AML-193 (cell line): Measurements from ENCODE around the gene MARCHF4.
A peak's percentile ranks its signal among the peaks of the same experiment; 100 is the strongest.

ENCODE experiments used
- DNase-seq, 2 experiments: peaks; one replicate each; lab custom pipeline; 2025; lab: John Stamatoyannopoulos, UW

MARCHF4 gene, protein sequence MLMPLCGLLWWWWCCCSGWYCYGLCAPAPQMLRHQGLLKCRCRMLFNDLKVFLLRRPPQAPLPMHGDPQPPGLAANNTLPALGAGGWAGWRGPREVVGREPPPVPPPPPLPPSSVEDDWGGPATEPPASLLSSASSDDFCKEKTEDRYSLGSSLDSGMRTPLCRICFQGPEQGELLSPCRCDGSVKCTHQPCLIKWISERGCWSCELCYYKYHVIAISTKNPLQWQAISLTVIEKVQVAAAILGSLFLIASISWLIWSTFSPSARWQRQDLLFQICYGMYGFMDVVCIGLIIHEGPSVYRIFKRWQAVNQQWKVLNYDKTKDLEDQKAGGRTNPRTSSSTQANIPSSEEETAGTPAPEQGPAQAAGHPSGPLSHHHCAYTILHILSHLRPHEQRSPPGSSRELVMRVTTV

DNA sequence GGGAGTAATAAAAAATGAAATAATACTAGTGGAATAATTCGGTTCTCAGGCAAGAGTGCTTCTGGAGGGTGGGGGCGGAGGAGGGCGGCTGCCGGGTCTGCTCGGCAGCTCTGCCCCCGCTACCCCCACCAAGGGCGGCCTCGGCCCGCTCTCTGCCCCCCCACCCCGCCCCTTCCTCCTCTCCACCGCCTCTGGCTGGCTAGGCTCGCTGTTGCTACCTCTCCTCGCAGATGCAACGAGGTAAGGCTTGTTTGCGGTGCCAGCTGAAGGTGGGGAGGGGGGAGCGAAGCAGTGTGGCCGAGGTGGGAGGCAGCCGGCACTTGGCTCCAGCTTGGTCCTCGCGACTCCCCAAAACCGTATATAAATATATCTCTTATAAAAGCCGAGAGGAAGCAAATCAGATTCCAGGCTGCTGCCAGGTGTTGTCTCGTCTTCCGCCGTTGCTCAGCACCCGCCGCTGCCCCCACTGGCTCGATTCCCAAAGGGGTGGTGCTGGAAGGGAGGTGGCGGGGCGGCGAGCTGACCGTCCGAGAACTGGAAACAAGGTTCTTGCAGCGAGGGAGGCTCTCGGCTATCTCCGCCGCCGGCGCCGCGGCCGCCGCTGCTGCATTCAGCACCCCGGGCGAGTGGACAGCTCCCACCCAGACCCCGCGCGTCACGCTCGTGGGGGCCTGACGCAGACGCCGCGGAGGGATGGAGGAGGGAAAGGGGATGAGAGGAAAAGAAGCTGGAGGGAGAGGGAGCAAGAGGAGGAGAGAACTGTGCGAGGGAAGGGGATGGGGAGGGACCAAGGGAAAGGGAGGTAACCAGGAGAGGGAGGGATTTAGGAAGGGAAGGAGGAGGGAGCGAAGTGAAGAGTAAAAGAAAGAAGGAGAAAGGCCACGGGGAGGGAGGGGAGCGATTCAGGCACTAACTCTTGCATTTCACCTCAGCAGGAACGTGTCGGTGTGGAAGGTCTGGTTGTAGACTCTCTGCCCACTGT is at the start of gene MARCHF4:
TSS of gene MARCHF4 (minus strand) at position 763 of the 982 bp plus-strand sequence. CDS start 2,223 bp downstream, outside the sequence.
- no peak for DNase-seq

DNA sequence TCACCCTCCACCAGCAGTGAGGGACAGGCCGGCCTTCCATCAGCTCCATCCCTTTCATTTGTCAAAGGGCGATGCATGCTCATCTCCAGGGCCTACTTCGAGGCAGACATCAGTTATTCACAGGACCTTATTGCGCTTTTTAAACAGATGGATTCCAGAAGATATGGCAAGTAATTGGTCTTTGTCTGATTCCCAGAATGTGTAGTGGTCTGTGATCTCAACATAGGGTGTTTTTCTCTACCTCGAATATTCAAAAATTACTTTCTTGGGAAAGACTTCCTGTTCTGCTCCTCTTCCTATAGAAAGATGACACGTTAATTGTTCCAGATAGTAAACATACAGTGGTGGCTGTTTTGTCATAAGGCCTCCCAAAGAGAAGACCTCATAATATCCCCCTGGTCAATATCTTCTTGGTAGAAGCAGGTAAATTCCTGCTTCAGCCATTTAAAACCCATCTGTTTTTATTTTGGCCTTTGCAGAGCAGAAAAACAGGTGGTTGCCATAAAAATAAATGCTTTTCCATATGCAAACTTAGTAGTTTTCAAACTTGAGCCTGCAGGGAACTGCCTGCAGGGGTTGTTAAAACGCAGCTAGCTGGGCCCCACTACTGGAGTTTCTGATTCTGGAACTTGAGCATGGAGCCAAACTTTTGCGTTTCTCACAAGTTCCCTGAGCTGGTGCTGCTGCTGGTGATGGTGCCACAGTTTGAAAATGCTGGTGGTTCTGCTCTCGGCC is 48.3 kb upstream of the MARCHF4 start:
- DNase-seq: no peak

GRCh38 chr2:216418981-216419380 is 46.7 kb upstream of the MARCHF4 start:
- DNase-seq: no peak

GRCh38 chr2:216416571-216417307 is 44.5 kb upstream of the MARCHF4 start:
- DNase-seq: no peak

GRCh38 chr2:216415541-216415940 is 43.3 kb upstream of the MARCHF4 start:
- DNase-seq: no peak

DNA sequence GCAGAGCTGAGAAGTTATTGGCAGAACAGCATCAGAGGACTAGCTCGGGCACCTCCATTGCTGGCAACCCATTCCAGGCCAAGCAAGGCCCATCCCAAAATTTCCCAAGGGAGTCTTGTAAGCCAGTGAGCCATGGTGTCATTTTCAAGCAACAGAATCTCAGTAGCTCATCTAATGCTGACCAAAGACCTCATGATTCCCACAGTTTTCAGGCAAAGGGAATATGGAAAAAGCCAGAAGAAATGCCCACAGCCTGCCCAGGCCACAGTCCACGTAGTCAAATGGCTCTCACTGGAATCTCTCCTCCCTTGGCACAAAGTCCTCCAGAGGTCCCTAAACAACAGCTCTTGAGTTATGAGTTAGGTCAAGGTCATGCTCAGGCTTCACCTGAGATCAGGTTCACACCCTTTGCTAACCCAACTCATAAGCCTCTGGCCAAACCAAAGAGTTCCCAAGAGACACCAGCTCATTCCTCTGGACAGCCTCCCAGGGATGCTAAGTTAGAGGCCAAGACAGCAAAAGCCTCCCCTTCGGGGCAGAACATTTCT is 42.6 kb upstream of the MARCHF4 start:
- no peak for DNase-seq

GRCh38 chr2:216413882-216414281 is 41.6 kb upstream of the MARCHF4 start:
- DNase-seq: no peak

DNA sequence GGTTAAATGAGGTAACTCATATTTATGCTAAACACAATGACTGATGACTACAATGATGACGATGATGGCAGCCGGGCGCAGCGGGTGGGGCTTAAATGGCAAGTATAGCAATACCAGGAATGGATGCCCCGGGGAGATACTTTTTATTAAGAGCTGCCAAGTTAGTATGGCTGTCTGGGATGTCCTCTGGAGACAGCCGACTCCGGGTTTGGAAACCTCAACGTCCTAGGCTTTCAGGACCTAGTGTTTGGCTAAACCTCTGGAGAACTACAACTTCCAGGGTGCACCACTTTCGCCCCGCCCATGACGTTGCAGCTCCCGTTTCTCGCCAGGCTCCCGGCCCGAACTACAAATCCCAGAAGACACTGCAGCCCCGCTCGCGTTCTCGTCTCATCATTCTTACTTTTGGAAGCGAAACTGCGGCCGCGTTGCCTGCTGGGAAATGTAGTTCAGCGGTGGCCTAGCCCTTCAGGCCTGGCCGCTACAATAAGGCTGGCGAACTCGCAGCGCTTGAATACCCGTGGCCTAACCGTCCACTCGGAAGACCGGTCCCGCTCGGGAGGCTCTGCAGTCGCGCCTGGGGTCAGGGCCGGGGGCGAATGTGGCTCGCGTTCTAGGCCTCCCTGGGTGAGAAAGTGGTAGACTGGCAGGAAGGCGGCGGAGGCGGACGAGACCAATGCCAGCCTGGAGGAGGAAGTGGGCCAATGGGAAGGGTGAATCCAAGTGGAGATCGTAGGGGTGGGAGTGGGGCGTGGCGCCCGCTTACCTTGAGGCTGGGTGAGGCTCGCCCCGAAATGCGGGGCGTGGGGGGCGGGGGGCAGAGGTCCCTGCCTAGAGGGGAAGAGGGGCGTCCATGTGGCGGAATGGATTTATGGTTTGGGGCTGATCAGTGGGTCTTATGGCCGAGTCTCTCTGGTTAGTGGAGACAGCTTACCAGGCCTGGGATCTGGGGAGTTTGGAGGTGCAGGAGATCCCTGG is 40.0 kb upstream of the MARCHF4 start, which contains the start of gene SMARCAL1:
TSS of gene SMARCAL1 (plus strand) at position 463 of the 978 bp plus-strand sequence. CDS start 2,221 bp downstream, outside the sequence.
- peak; percentile 97 to 98 for DNase-seq

DNA sequence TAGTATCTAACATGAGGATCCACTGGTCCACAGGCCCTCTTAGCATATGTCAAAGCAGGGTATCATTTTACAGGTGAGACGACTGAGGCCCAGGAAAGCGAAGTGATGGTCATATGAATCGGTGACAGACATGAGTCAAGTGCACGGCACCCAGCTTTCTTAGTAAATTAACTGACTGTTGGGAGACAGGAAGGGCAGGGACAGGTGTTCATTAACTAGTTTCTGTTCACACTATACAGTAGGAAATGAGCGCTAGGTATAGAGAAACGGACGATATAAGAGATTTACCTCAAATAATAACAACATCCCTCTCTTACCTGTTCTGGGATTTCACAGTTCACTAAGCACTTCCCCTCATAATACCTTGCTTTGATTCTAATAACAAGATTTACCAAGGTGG is 38.3 kb upstream of the MARCHF4 start:
- no peak for DNase-seq

DNA sequence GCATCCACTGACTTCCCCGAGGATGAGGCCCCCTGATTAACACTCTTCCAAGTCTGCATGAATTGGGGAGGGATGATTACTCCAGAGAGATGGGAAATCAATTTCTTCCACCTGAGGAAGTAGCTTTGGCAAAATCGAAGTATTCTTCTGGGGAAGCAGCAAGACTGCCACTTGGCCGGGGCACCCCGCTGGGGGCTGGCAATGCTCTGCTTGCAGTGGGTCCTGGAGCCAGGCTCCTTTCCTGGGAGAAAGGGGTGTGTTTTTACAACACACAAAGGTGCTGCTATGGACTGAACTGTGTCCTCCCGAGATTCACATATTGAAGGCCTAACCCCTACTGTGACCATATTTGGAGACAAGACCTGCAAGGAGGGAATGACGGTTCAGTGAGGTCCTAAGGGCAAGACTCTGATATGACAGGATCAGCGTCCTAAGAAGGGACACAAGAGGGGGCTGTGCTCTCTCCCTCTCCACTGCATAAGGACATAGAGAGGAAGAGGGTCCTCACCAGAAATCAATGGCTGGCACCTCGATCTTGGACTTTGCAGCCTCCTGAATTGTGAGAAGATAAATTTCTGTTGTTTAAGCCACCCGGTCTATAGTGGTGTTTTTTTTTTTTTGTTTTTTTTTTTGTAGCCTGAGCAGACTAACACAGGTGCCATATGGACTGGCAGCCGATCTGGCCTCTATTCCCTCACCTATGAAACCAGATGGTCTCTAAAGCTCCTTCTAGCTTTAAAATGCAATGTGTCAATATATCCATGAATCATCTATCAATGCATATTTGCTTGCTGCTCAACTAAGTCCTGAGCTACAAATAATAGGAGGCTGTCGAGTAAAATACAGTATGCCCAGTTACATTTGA is 36.4 kb upstream of the MARCHF4 start:
- DNase-seq: no peak

DNA sequence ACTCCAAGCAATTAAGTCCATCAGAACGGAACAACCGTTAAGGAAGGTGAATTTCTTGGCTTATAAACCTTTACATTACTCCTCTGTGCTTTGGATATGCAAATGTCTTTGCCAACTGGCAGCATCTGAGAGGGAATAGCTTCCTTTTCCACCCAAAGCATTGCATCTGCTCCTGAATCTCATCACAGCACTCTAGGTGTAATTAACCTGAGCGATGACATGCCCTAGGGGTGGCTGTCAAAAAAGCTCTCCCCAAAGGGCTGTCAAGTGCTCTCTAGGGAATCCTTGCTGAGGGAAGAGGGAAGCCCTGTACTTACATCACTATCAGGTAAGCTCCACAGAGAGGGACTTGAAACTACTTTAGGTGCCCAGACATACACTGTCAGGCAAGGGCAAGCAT is 34.5 kb upstream of the MARCHF4 start:
- DNase-seq: no peak

DNA sequence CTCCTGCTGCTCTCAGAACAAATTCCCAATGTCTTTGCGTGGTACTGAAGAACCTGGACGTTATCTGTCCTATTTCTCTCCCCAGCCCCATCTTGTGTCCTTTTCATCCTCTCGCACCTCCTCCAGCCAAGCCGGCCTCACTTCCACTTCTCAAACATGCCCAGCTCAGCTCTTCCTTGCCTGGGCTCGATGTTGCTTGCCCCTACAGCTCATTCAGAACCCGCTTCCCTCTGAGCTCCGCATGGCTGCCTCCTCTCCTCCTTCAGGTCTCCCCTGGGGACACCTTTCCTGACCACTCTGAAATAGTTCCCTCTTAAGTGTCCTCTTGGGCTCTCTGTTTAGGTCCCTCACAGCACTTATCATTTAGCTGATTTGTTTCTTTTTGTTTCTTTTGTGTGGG is 33.3 kb upstream of the MARCHF4 start:
- no peak for DNase-seq

- peak; percentile 14 to 24 for DNase-seq
Observed at GRCh38 chr2:216404010-216404618, 31.8 kb upstream of the MARCHF4 start.

DNA sequence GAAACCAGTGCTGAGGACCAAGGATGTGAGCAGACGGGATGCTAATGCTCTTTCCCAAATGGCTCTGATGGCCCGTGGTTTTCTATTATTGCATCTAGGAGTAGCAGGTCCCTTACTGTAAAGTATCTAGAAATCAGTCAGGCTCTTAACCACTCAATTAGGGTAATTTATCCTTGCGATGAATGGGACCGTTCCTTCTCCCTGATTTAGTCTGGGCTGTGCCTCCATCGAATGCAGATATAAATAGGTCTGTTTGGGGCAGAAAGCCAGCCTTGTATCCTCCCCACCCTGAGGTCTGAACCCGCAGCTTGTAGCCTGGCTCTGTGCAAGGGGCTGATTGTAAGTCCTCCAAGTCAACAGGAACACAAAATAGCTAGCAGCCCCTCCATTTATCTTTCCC is 30.5 kb upstream of the MARCHF4 start:
- no peak for DNase-seq

DNA sequence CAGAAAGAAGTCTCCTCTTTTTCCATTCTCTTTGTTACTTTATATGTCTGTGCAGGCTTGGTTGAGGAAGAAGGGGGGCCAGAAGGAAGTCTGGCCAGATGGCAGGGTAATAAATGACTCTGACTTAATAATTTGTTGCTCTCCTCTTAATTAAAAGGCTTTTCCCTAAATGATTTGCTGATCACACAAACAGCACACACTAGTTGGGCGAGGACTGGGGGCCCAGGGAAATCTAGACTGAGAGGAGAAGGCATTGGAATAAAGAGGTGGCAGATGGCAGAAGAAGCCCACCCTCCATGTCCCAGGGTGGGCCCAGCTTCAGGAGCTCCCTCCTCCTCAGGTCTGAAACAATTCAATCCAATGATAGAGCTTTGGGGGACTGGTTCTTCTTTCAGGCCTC is 27.3 kb upstream of the MARCHF4 start:
- DNase-seq: no peak

GRCh38 chr2:216394881-216395280 is 22.6 kb upstream of the MARCHF4 start:
- DNase-seq: no peak

GRCh38 chr2:216392945-216393840 is 20.9 kb upstream of the MARCHF4 start:
- no peak for DNase-seq
